Hepatocyte (in vitro differentiated cells): ENCODE results near the gene MRS2.

Source experiments
- EZH2 ChIP-seq: fragments of 200-600 bp; sonication (generic); IDR thresholded peaks from 2 replicates; pipeline ENCODE4 v1.6.1; 2016; ENCODE audit warnings: antibody characterized with exemption, mild to moderate bottlenecking, borderline replicate concordance
- EZH2phosphoT487 ChIP-seq: fragments of 200-600 bp; sonication (generic); IDR thresholded peaks from one replicate; pipeline ENCODE4 v1.6.1; 2018; ENCODE audit warnings: antibody characterized with exemption, mild to moderate bottlenecking, low read depth, moderate library complexity; ENCODE audit not compliant: unreplicated experiment, severe bottlenecking

GRCh38 chr6:24396824-24397223, 5.9 kb upstream of the MRS2 start:
- TF ChIP-seq EZH2: no peak
- no peak for TF ChIP-seq EZH2phosphoT487
